Transverse colon (tissue), 4 donors: ENCODE measurements around the gene GRB2. TPM values are rescaled to one million over a fixed set of nuclear protein-coding genes. Genes with fewer than 3 reads are reported as not detected.

Source experiments
- DNase-seq: peaks from one replicate; pipeline ENCODE4 v3.0.0-alpha.2; 2019
- H3K27ac ChIP-seq, 4 donors: fragments of 200-600 bp; sonication (generic); 2 replicates each; pipeline ENCODE4 v1.5.1; 2016 to 2018; ENCODE audit warnings: inconsistent platforms in 4 of 4
- H3K27me3 ChIP-seq: fragments of 200-600 bp; sonication (generic); 2 replicates; pipeline ENCODE4 v1.5.1; 2017; ENCODE audit warnings: inconsistent platforms
- H3K36me3 ChIP-seq, 4 donors: fragments of 200-600 bp; sonication (generic); 2 replicates each; pipeline ENCODE4 v1.5.1; 2017 to 2019; ENCODE audit warnings: inconsistent platforms in 4 of 4
- H3K4me1 ChIP-seq, 4 donors: fragments of 200-600 bp; sonication (generic); 2 replicates each; pipeline ENCODE4 v1.5.1; 2017 to 2020; ENCODE audit warnings: inconsistent platforms in 4 of 4
- H3K4me3 ChIP-seq, 4 donors: fragments of 200-600 bp; sonication (generic); 1 replicate in 1 of 4; 2 replicates in 3 of 4; pipeline versions ENCODE4 v1.5.1 to v1.6.1; 2017 to 2019; ENCODE audit warnings: inconsistent platforms in 4 of 4
- H3K9me3 ChIP-seq, 2 donors: fragments of 200-600 bp; sonication (generic); 2 replicates each; pipeline ENCODE4 v1.5.1; 2017 to 2019; ENCODE audit warnings: inconsistent platforms in 2 of 2
- EP300 ChIP-seq: sonication (generic); formaldehyde crosslinking; IDR thresholded peaks from one replicate; pipeline ENCODE4 v1.6.1; 2017; ENCODE audit warnings: antibody characterized with exemption, low read depth
- POLR2A ChIP-seq: fragments of 450-650 bp; IDR thresholded peaks from one replicate; pipeline ENCODE4 v1.6.1; 2016; ENCODE audit warnings: antibody characterized with exemption, mild to moderate bottlenecking, moderate library complexity
- POLR2AphosphoS5 ChIP-seq, 3 donors: sonication (generic); formaldehyde crosslinking; IDR thresholded peaks; one replicate each; pipeline ENCODE4 v1.6.1; 2016; ENCODE audit warnings: antibody characterized with exemption in 3 of 3
- WGBS, 2 donors: methylation state at CpG; one replicate each; pipeline ENCODE4 v1.1.5; 2018; ENCODE audit warnings: low coverage in 1 of 2; 5-methylcytosine and 5-hydroxymethylcytosine counted together
- in situ Hi-C, 4 donors: fragments of 200-750 bp; cut with MboI; loops; one replicate each; pipeline versions ENCODE4 v1.15.0 to v1.15.1; 2017; ENCODE audit warnings: low sequenced_read_pairs in 3 of 4, low pct_ligation_motif_present in 1 of 4, low pct_unique_long_range_greater_than_20kb in 1 of 4
- intact Hi-C: fragments of 100-400 bp; cut with DNase I; formaldehyde crosslinking; loops from one replicate; pipeline ENCODE4 v1.15.1; 2023; ENCODE audit warnings: low total_unique reads
- total RNA-seq, 4 donors: library from RNA; depleted of rRNA; stranded (reverse); fragments of >200 nt; gene quantifications; one replicate each; pipeline ENCODE4 v1.1.0, GENCODE V29; 2016
- TF ChIP-seq, protein P1 (sequence below), 5 experiments: fragments of 200-600 bp in 3 of 5; fragments of 450-650 bp in 2 of 5; sonication (generic) in 3 of 5; IDR thresholded peaks; 1 replicate in 2 of 5; 2 replicates in 3 of 5; pipeline ENCODE4 v1.5.1; 2016 to 2017; ENCODE audit warnings: antibody characterized with exemption in 5 of 5, inconsistent platforms in 3 of 5, mild to moderate bottlenecking in 2 of 5, moderate library complexity in 1 of 5

The GRB2 gene
- total RNA-seq, 4 donors from 2014 or later = 105 to 183 (median 136) TPM

DNA sequence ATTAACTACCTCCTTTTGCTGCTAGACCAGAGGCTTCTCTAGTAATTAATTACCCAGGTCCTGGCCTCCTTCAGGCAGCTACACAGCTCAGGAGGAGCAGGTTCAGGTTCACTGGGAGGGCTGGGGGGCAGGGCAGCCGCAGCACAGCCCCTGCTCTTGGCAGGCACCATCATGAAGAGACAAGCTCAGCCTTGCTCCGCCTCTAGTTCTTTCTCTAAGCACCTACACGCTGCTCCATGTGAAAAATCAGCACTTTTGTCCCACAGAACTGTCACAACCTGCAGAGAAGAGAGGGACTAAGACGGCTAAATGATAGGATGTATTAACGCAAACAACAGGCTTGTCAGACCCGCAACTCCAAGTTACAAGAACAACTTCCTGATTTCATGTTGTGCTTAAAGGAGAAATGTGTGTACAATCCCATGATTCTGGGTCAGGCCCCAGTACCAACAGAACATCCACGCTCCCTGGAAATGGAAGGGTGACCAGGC, 53.4 kb downstream of the GRB2 start:
- 45 to 69% methylated on average over 5 to 7 of the region's 7 CpGs for WGBS, 2 donors
- H3K9me3 ChIP-seq = no peaks in the 10 kb centered on the region
- H3K27ac ChIP-seq = no peak overlapping the region
- no peak for DNase-seq
- intact Hi-C loops = no loop called here
- no peak for TF ChIP-seq POLR2A
- no peak for TF ChIP-seq POLR2AphosphoS5 (IDR thresholded peaks at IDR 0.05)
- TF ChIP-seq EP300 = no peak
- TF ChIP-seq, protein P1, sequence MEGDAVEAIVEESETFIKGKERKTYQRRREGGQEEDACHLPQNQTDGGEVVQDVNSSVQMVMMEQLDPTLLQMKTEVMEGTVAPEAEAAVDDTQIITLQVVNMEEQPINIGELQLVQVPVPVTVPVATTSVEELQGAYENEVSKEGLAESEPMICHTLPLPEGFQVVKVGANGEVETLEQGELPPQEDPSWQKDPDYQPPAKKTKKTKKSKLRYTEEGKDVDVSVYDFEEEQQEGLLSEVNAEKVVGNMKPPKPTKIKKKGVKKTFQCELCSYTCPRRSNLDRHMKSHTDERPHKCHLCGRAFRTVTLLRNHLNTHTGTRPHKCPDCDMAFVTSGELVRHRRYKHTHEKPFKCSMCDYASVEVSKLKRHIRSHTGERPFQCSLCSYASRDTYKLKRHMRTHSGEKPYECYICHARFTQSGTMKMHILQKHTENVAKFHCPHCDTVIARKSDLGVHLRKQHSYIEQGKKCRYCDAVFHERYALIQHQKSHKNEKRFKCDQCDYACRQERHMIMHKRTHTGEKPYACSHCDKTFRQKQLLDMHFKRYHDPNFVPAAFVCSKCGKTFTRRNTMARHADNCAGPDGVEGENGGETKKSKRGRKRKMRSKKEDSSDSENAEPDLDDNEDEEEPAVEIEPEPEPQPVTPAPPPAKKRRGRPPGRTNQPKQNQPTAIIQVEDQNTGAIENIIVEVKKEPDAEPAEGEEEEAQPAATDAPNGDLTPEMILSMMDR (IDR thresholded peaks at IDR 0.05) = no peak
- H3K4me3 ChIP-seq = no peak overlapping the region
- H3K36me3 ChIP-seq = no peaks in the 10 kb centered on the region
- in situ Hi-C loops = no loop called here
- peaks cover 7 to 55% (median 16%) of the 10 kb centered on the region in 4 donors for H3K4me1 ChIP-seq
- H3K27me3 ChIP-seq = no peaks in the 10 kb centered on the region

DNA sequence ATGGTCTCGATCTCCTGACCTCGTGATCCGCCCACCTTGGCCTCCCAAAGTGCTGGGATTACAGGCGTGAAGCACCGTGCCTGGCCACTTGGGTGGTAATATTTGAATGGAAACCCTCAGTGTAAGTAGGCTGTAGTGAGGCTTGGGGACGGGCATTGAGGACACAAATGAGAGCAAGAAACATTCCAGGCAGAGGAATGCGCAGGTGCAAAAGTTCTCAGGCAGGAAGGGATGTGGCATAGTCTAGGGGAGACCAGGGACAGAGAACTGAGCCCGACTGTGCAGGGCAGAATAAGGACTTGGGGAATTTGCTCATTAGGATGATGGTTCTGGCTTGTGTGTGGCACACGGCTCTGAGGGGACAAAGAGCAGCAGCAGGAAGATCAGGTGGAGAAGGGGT, 54.8 kb downstream of the GRB2 start:
- WGBS, 2 donors = 92% methylated on average over 9 of the region's 9 CpGs; no CpG with 5 or more reads in 1 of the 2 donors
- no peak overlapping the region for H3K4me3 ChIP-seq
- H3K4me1 ChIP-seq = peaks cover 9 to 57% (median 20%) of the 10 kb centered on the region in 4 donors
- H3K9me3 ChIP-seq = no peaks in the 10 kb centered on the region
- H3K36me3 ChIP-seq = no peaks in the 10 kb centered on the region
- intact Hi-C loops (no loop called here), in situ Hi-C loops (no loop called here)
- TF ChIP-seq POLR2AphosphoS5 (IDR thresholded peaks at IDR 0.05) (no peak), POLR2A (no peak), EP300 (no peak)
- TF ChIP-seq, protein P1 (IDR thresholded peaks at IDR 0.05) = no peak
- no peak overlapping the region for H3K27ac ChIP-seq
- no peak for DNase-seq
- H3K27me3 ChIP-seq = no peaks in the 10 kb centered on the region

DNA sequence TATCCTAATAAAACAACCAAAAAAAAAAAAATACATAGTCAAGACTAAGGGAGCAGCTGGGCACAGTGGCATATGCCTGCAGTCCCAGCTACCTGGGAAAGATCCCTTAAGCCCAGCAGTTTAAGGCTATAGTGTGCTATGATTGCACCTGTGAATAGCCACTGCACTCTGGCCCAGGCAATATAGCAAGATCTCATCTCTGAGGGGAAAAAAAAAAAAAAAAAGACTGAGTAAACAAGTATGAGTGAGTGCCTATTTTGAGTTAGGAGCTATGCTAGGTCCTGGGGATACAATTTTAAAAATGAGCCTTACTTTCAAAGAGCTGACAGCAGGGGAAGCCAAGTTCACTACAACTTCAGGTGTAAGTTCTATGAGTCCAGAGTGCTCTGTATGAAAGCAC, 55.4 kb downstream of the GRB2 start:
- H3K4me3 ChIP-seq = no peak overlapping the region
- no peaks in the 10 kb centered on the region for H3K27me3 ChIP-seq
- no peaks in the 10 kb centered on the region for H3K9me3 ChIP-seq
- peaks cover 9 to 64% (median 23%) of the 10 kb centered on the region in 4 donors for H3K4me1 ChIP-seq
- intact Hi-C loops (no loop called here), in situ Hi-C loops (no loop called here)
- no peaks in the 10 kb centered on the region for H3K36me3 ChIP-seq
- no peak for DNase-seq
- H3K27ac ChIP-seq = no peak overlapping the region
- TF ChIP-seq, protein P1 (IDR thresholded peaks at IDR 0.05) = no peak
- TF ChIP-seq POLR2AphosphoS5 (IDR thresholded peaks at IDR 0.05) (no peak), EP300 (no peak), POLR2A (no peak)

DNA sequence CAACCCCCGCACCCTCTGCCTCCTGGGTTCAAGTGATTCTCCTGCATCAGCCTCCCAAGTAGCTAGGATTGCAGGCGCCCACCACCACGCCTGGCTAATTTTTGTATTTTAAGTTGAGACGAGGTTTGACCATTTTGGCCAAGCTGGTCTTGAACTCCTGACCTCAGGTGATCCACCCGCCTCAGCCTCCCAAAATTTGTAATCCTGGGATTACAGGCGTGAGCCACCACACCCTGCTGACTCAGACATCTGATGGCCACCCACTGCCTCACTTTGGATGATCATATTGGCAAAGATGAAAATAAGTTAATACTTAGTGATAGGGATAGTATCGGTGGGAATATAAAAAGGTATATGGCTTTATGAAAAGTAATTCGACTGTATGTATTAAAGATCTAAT, 55.9 kb downstream of the GRB2 start:
- in situ Hi-C loops = no loop called here
- no peak overlapping the region for H3K4me3 ChIP-seq
- no peak for DNase-seq
- H3K27me3 ChIP-seq = no peaks in the 10 kb centered on the region
- TF ChIP-seq, protein P1 (IDR thresholded peaks at IDR 0.05) = no peak
- no peak for TF ChIP-seq POLR2AphosphoS5 (IDR thresholded peaks at IDR 0.05)
- TF ChIP-seq EP300 = no peak
- TF ChIP-seq POLR2A = no peak
- WGBS, 2 donors = 91 to 100% methylated on average over 2 to 8 of the region's 8 CpGs
- H3K36me3 ChIP-seq = no peaks in the 10 kb centered on the region
- no peaks in the 10 kb centered on the region for H3K9me3 ChIP-seq
- peaks cover 9 to 68% (median 24%) of the 10 kb centered on the region in 4 donors for H3K4me1 ChIP-seq
- intact Hi-C loops = no loop called here
- H3K27ac ChIP-seq = no peak overlapping the region
